Measurements from ENCODE around the gene ATP8A2. TPM values are rescaled to one million over a fixed set of nuclear protein-coding genes. Genes with fewer than 3 reads are reported as not detected.

ATP8A2 gene
- total RNA-seq, 2 donors from 2014 or later, result 0.10 to 0.64 TPM

- Histone ChIP-seq H3K9ac (ENCODE audit: low read depth in 2 of 2, low read length in 2 of 2) (no peak overlapping the region), H3K9me3 (no peaks in the 10 kb centered on the region), H3K36me3 (no peaks in the 10 kb centered on the region), H3K4me3 (no peak overlapping the region), H3K27me3 (no peaks in the 10 kb centered on the region), H3K27ac (no peak overlapping the region), H3K4me1 (no peaks in the 10 kb centered on the region)
- no peak for TF ChIP-seq CTCF (IDR thresholded peaks at IDR 0.05)
- no peak for DNase-seq
- intact Hi-C loops (cut with DNase I), result no loop called here
Measured at GRCh38 chr13:26020891-26021290, 649.1 kb downstream of the ATP8A2 start.

- H3K9me3 ChIP-seq, result no peaks in the 10 kb centered on the region
- H3K36me3 ChIP-seq, result no peaks in the 10 kb centered on the region
- H3K9ac ChIP-seq (ENCODE audit: low read depth in 2 of 2, low read length in 2 of 2), result no peak overlapping the region
- no peaks in the 10 kb centered on the region for H3K27me3 ChIP-seq
- intact Hi-C loops (cut with DNase I), result no loop called here
- no peak for TF ChIP-seq CTCF (IDR thresholded peaks at IDR 0.05)
- H3K4me3 ChIP-seq, result no peak overlapping the region
- no peak for DNase-seq
- H3K4me1 ChIP-seq, result no peaks in the 10 kb centered on the region
- no peak overlapping the region for H3K27ac ChIP-seq
Measured at GRCh38 chr13:26021516-26021915, 649.7 kb downstream of the ATP8A2 start.

GRCh38 chr13:26021956-26022355 lies 650.2 kb downstream of the ATP8A2 start:
- no peak for DNase-seq
- H3K27ac ChIP-seq, result no peak overlapping the region
- no peaks in the 10 kb centered on the region for H3K9me3 ChIP-seq
- H3K27me3 ChIP-seq, result no peaks in the 10 kb centered on the region
- no peaks in the 10 kb centered on the region for H3K36me3 ChIP-seq
- H3K4me3 ChIP-seq, result no peak overlapping the region
- H3K4me1 ChIP-seq, result no peaks in the 10 kb centered on the region
- intact Hi-C loops (cut with DNase I), result no loop called here
- no peak for TF ChIP-seq CTCF (IDR thresholded peaks at IDR 0.05)
- no peak overlapping the region for H3K9ac ChIP-seq (ENCODE audit: low read depth in 2 of 2, low read length in 2 of 2)

GRCh38 chr13:26022538-26023292 lies 650.9 kb downstream of the ATP8A2 start:
- no peak overlapping the region for H3K9ac ChIP-seq (ENCODE audit: low read depth in 2 of 2, low read length in 2 of 2)
- no peak for TF ChIP-seq CTCF (IDR thresholded peaks at IDR 0.05)
- H3K4me3 ChIP-seq, result no peak overlapping the region
- DNase-seq, result no peak
- no peak overlapping the region for H3K27ac ChIP-seq
- H3K27me3 ChIP-seq, result no peaks in the 10 kb centered on the region
- H3K4me1 ChIP-seq, result no peaks in the 10 kb centered on the region
- H3K9me3 ChIP-seq, result no peaks in the 10 kb centered on the region
- H3K36me3 ChIP-seq, result no peaks in the 10 kb centered on the region
- intact Hi-C loops (cut with DNase I), result no loop called here

GRCh38 chr13:26024558-26024957 lies 652.8 kb downstream of the ATP8A2 start:
- Histone ChIP-seq H3K4me1 (no peaks in the 10 kb centered on the region), H3K4me3 (no peak overlapping the region), H3K27me3 (no peaks in the 10 kb centered on the region), H3K36me3 (no peaks in the 10 kb centered on the region), H3K9ac (ENCODE audit: low read depth in 2 of 2, low read length in 2 of 2) (no peak overlapping the region), H3K9me3 (no peaks in the 10 kb centered on the region), H3K27ac (no peak overlapping the region)
- no peak for TF ChIP-seq CTCF (IDR thresholded peaks at IDR 0.05)
- DNase-seq, result no peak
- intact Hi-C loops (cut with DNase I), result no loop called here
